NCI-H774 (cell line): ENCODE measurements around the gene CENPF.
"Not testable (repeated sequence)": the region's sequence is repeated elsewhere in the genome, so short reads cannot be mapped to it uniquely, and the experiment has no call there.

Experiments used
- DNase-seq: peaks from one replicate; lab custom pipeline; 2025; lab: John Stamatoyannopoulos, UW

CENPF gene

GRCh38 chr1:214602764-214603657 is at the start of gene CENPF:
CENPF (plus strand) TSS chr1:214603195; CDS start chr1:214613755, 10,560 bp downstream.
- DNase-seq: peak; percentile 99

- DNase-seq: no peak
Measured at GRCh38 chr1:214557952-214558735, 44.9 kb upstream of the CENPF start.

DNA sequence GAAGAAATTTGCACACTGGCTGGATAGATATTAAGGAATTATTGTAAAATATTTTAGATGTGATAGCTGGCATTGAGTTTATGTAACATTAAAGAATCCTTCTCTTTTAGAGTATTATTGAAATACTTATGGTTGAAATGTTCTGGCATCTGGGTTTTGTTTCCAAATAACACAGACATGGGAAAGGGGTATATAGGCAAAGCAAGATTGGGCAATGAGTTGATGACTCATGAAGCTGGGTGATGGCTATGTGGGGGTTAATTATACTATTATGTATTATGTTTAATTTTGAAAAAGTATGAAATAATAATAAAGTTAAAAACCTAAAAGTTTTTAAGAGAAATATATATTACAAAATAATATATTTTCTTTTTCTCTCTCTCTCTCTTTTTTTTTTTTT is 39.1 kb upstream of the CENPF start:
- DNase-seq: no peak

DNA sequence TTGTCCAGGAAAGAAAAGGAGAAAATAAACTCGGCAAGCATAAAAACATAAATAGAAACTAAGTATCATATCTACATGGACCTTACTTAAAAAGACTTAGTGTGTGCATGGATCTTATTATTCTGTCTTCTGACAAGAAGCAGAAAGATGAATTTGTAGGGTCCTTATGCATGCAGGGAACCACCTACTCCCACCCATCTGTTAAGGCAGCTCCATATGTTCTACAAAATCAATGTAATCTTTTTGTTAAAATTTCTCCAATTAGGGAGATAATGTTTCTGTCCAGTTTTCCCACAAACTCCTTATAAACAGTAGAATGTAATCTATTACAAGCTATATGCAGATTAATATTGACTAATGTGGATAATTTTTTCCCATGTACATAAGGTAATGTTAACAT is 37.7 kb upstream of the CENPF start:
- no peak for DNase-seq

- no peak for DNase-seq
Measured at GRCh38 chr1:214566158-214567104, 36.6 kb upstream of the CENPF start.

- DNase-seq: no peak
Measured at GRCh38 chr1:214567481-214567980, 35.5 kb upstream of the CENPF start.

GRCh38 chr1:214568328-214568727 is 34.7 kb upstream of the CENPF start:
- no peak for DNase-seq

- DNase-seq: no peak
Measured at GRCh38 chr1:214569357-214570004, 33.5 kb upstream of the CENPF start.

GRCh38 chr1:214570442-214570841 is 32.6 kb upstream of the CENPF start:
- DNase-seq: no peak

DNA sequence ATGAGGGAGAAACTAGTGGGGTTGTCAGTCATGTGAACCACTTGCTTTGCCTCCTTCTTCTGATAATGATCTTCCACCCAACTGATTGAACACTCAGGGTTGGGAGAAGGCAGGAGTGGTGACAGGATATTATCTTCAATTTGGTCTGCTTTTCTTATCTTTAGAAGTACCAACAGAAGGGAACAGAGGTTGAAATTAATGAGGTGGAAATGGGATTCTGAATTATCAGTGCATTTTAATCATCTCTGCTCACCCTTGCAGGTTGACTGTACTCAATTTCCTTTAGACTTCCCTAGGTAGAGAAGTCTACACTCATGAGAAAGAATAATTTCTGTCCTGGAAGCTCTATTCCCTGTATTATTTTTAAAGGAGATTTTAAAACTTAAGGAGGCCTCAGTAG is 31.7 kb upstream of the CENPF start:
- DNase-seq: no peak

GRCh38 chr1:214573386-214574318 is 29.3 kb upstream of the CENPF start:
- no peak for DNase-seq

DNA sequence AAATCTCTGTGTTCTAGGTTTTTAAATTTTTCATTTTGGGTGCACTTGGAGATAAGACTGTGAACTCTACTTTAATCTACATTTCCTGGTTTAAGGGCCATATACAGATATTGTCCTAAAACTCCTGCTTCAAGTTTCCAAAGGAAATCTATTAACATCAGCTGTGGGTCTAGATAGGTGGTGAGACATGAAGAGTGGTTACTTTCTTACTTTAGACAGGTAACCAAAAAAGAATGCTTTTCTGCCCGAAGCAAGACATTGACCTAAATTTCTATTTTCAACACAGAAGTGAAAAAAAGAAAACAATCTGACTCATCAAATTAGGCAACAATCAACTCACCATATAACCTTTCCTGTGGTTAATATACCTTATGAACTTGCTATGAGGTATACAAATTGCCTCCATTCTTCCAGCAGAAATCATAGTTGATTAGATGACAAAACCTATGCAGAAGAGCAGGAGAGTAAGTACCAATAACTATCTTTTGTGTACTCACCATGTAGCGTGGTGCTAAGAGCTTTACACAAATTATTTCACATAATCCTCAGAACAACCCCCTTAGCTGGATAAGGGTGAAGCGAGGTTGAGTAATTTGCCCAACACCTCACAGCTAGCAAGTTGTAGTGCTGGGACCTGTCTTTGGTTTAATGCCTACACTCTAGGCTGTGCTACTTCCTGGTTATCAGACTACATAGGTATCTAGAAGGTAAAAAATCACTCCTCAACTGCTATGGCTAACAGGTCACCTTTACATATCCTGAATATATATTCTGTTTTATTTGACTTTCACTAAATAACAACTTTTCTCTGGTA is 28.2 kb upstream of the CENPF start:
- DNase-seq: no peak

DNA sequence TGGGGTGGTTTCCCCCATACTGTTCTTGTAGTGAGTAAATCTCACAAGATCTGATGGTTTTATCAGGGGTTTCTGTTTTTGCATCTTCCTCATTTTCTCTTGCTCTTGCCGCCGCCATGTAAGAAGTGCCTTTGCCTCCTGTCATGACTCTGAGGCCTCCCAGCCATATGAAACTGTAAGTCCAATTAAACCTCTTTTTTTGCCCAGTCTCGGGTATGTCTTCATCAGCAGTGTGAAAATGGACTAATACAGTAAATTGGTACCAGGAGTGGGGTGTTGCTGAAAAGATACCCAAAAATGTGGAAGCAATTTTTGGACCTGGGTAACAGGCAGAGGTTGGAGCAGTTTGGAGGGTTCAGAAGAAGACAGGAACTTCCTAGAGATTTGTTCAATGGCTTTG is 26.9 kb upstream of the CENPF start:
- DNase-seq: not testable (repeated sequence)

DNA sequence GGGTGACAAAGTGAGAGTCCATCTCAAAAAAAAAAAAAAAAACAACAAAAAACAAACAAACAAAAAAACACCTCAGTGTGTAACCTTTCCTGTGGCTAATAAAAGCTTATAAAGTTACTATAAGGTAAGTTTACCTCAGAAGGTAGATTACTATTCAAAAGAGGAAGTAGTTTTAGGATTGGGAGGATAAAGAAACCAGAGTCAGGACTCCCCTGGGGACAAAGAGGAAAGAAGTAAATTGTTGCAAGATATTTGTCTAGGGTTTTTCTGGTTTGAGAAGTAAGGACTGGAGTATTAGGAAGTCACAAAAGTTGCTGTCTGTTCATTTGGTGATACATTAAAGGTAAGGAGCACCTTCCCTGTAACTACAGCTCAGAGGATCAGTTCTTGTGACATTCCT is 23.8 kb upstream of the CENPF start:
- DNase-seq: no peak

GRCh38 chr1:214581785-214582184 is 21.2 kb upstream of the CENPF start:
- no peak for DNase-seq

DNA sequence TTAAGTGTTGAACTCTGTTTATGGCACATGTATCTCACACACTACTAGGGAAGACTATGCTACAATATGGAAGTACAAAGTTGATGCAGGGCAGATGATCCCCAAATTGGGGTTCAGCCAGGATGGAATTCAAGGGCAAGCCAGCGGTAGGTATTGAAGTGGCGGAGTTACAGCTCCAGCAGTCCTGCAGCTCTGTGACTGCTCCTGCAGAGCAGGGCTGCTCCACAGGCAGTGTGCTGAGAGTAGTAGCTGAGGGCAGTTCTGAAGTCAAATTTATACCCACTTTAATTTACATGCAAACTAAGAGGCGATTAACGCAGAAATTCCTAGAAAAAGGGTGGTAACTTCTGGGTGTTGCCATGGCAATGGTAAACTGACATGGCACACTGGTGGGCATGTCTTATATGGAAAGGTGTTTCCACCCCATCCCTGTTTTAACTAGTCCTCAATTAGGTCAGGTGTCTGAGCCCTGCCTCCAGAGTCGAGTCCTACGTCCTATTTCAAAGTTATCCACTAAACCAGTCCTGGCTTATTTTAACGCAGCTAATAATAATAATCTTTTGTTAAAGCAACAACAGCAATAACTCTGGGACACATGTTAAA is 20.6 kb upstream of the CENPF start:
- DNase-seq: no peak

DNA sequence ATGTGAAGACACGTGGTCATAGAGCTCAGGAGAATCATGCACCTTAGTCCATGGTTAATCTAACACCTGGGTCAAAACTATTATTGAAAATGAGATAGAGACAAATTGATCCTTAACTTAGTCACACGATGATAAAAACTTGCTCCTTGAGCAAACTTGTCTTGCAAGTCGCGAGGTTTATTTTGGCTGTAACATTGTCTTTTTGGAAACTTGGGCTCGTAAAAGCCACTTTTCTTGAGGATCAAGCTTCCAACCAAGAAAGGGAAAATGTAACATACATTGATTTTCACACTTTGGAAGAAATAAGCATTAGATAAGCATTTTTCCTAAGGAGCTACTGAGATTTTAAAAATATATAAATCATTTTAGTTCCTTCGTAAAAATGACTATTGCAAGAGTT is 19.9 kb upstream of the CENPF start:
- no peak for DNase-seq

GRCh38 chr1:214583824-214584554 is 19.0 kb upstream of the CENPF start:
- no peak for DNase-seq
